AG04450 (cell line): ENCODE results near the gene SIRT3. TPM values are rescaled to one million over a fixed set of nuclear protein-coding genes. Genes with fewer than 3 reads are reported as not detected.

Experiments
- CTCF ChIA-PET: fragments of 300-600, 350-600 bp; formaldehyde crosslinking; extraction: SDS; loops from one replicate; lab custom pipeline; 2022; ENCODE audit warnings: antibody characterized with exemption, inconsistent platforms; lab: Charles Lee
- POLR2A ChIA-PET: fragments of 350-600 bp; formaldehyde crosslinking; extraction: SDS; loops from one replicate; lab custom pipeline; 2021; ENCODE audit warnings: antibody characterized with exemption, inconsistent platforms; lab: Yijun Ruan, JAX
- DNase-seq: peaks from one replicate; pipeline ENCODE4 v3.0.0-alpha.2; 2011; ENCODE audit warnings: low read depth, low spot score
- H3K27ac ChIP-seq: one replicate; pipeline ENCODE4 v1.5.1; 2012; ENCODE audit warnings: low read depth, low read length, control low read depth
- H3K27me3 ChIP-seq: one replicate; pipeline ENCODE4 v1.6.0; 2012; ENCODE audit warnings: low read length; ENCODE audit not compliant: control insufficient read depth, insufficient read depth
- H3K4me3 ChIP-seq: 2 replicates; pipeline ENCODE4 v1.5.1; 2011; ENCODE audit warnings: mild to moderate bottlenecking, low read depth, low read length, control low read depth
- H3K9me3 ChIP-seq: 2 replicates; pipeline ENCODE4 v1.5.1; 2012; ENCODE audit warnings: low read length; ENCODE audit not compliant: control insufficient read depth, insufficient read depth
- CTCF ChIP-seq: IDR thresholded peaks from 2 replicates; pipeline ENCODE4 v1.5.1; 2011; ENCODE audit warnings: low read depth, low read length, control low read depth, inconsistent platforms
- polyA plus RNA-seq: library from polyadenylated mRNA; depleted of rRNA; stranded (reverse); fragments of >200 nt; gene quantifications from 2 replicates; pipeline ENCODE4 v1.2.3, GENCODE V29; 2011

Gene SIRT3
- polyA plus RNA-seq, 1 experiment: 15.8 TPM

- ChIA-PET CTCF (no interaction called here), POLR2A (no interaction called here)
- no peaks in the 10 kb centered on the region for H3K9me3 ChIP-seq
- no peak overlapping the region for H3K4me3 ChIP-seq
- TF ChIP-seq CTCF: no peak
- DNase-seq: no peak
- no peak overlapping the region for H3K27ac ChIP-seq
- peaks cover 9% of the 10 kb centered on the region for H3K27me3 ChIP-seq
Observed at GRCh38 chr11:256952-257737, 21.0 kb upstream of the SIRT3 start.

GRCh38 chr11:255816-256215 is 19.7 kb upstream of the SIRT3 start:
- H3K9me3 ChIP-seq: no peaks in the 10 kb centered on the region
- ChIA-PET CTCF (interaction anchor here (0.7 to 1.5 kb wide), 3 partner anchors 49 to 193 kb away, joined by 3 read pairs; no protein-coding TSS in a partner anchor), POLR2A (no interaction called here)
- H3K4me3 ChIP-seq: no peak overlapping the region
- DNase-seq: no peak
- no peak for TF ChIP-seq CTCF
- no peak overlapping the region for H3K27ac ChIP-seq
- H3K27me3 ChIP-seq: peaks cover 9% of the 10 kb centered on the region

- H3K27me3 ChIP-seq: peaks cover 6% of the 10 kb centered on the region
- TF ChIP-seq CTCF: no peak
- H3K4me3 ChIP-seq: no peak overlapping the region
- H3K9me3 ChIP-seq: no peaks in the 10 kb centered on the region
- no peak for DNase-seq
- ChIA-PET CTCF (interaction anchor here (0.9 to 1.5 kb wide), 2 partner anchors 50 to 193 kb away, joined by 3 read pairs; no protein-coding TSS in a partner anchor), POLR2A (no interaction called here)
- no peak overlapping the region for H3K27ac ChIP-seq
Observed at GRCh38 chr11:255176-255575, 19.0 kb upstream of the SIRT3 start.

- H3K27me3 ChIP-seq: peaks cover 6% of the 10 kb centered on the region
- H3K9me3 ChIP-seq: no peaks in the 10 kb centered on the region
- no peak for TF ChIP-seq CTCF
- DNase-seq: no peak
- H3K4me3 ChIP-seq: no peak overlapping the region
- ChIA-PET CTCF (no interaction called here), POLR2A (no interaction called here)
- H3K27ac ChIP-seq: no peak overlapping the region
Observed at GRCh38 chr11:253886-254270, 17.7 kb upstream of the SIRT3 start.

- Histone ChIP-seq H3K4me3 (no peak overlapping the region), H3K27ac (no peak overlapping the region), H3K27me3 (peaks cover 6% of the 10 kb centered on the region), H3K9me3 (no peaks in the 10 kb centered on the region)
- no peak for TF ChIP-seq CTCF
- POLR2A ChIA-PET: interaction anchor here (0.5 kb wide), 1 partner anchor 105 kb away, joined by 4 read pairs; no protein-coding TSS in a partner anchor
- CTCF ChIA-PET: no interaction called here
- no peak for DNase-seq
Observed at GRCh38 chr11:253160-253885, 17.2 kb upstream of the SIRT3 start.
